CD4-positive, alpha-beta T cell (primary cell): ENCODE measurements around the gene ATP1A4. TPM values are rescaled to one million over a fixed set of nuclear protein-coding genes. Genes with fewer than 3 reads are reported as not detected.

Source experiments
- ATAC-seq: fragments of 200-7000 bp; cut with Tn5 transposase; one replicate; pipeline ENCODE4 v1.10.0; 2022; ENCODE audit warnings: mild to moderate bottlenecking; ENCODE audit not compliant: poor library complexity
- CTCF ChIA-PET: fragments of 350-600 bp; sonication (Branson Sonifier 250); formaldehyde crosslinking; loops from one replicate; lab custom pipeline; 2021; ENCODE audit warnings: antibody characterized with exemption, inconsistent platforms; lab: Charles Lee
- POLR2A ChIA-PET: fragments of 350-600 bp; sonication (Branson Sonifier 250); formaldehyde crosslinking; loops from one replicate; lab custom pipeline; 2021; ENCODE audit warnings: antibody characterized with exemption, inconsistent platforms; lab: Charles Lee
- DNase-seq, 14 experiments: peaks; one replicate each; pipeline ENCODE4 v3.0.0-alpha.2; 2013 to 2020; ENCODE audit warnings: mixed read lengths in 2 of 14
- H3K27ac ChIP-seq, 2 donors: one replicate each; pipeline versions ENCODE4 v1.5.1 to v1.7.0; 2013; ENCODE audit warnings: low read length in 2 of 2, low read depth in 1 of 2, mild to moderate bottlenecking in 1 of 2
- H3K27me3 ChIP-seq, 2 experiments: 1 replicate in 1 of 2; 2 replicates in 1 of 2; pipeline versions ENCODE4 v1.6.1 to v1.7.0; 2013; ENCODE audit warnings: low read length in 2 of 2, control low read depth in 1 of 2, mild to moderate bottlenecking in 1 of 2, moderate library complexity in 1 of 2; ENCODE audit not compliant: insufficient read depth in 2 of 2, control insufficient read depth in 1 of 2
- H3K36me3 ChIP-seq: one replicate; pipeline ENCODE4 v1.6.1; 2013; ENCODE audit warnings: low read length, control low read depth; ENCODE audit not compliant: insufficient read depth
- H3K4me1 ChIP-seq: one replicate; pipeline ENCODE4 v1.6.1; 2013; ENCODE audit warnings: low read length, control low read depth; ENCODE audit not compliant: insufficient read depth
- H3K4me3 ChIP-seq: one replicate; pipeline ENCODE4 v1.5.1; 2013; ENCODE audit warnings: mild to moderate bottlenecking, low read length, moderate library complexity
- H3K9me3 ChIP-seq, 2 experiments: 1 replicate in 1 of 2; 2 replicates in 1 of 2; pipeline versions ENCODE4 v1.6.1 to v1.7.0; 2013; ENCODE audit warnings: low read length in 2 of 2, mild to moderate bottlenecking in 2 of 2, control low read depth in 1 of 2, moderate library complexity in 1 of 2; ENCODE audit not compliant: control insufficient read depth in 1 of 2, insufficient read depth in 1 of 2
- H3K27ac Mint-ChIP-seq: one replicate; pipeline ENCODE4 v1.8.0; 2020; ENCODE audit warnings: mixed read lengths
- H3K27me3 Mint-ChIP-seq: one replicate; pipeline ENCODE4 v1.8.0; 2021; ENCODE audit warnings: mixed read lengths
- H3K36me3 Mint-ChIP-seq: one replicate; pipeline ENCODE4 v1.8.0; 2021; ENCODE audit warnings: low read depth, mixed read lengths
- H3K4me1 Mint-ChIP-seq: one replicate; pipeline ENCODE4 v1.8.0; 2021; ENCODE audit warnings: low read depth, mixed read lengths
- H3K4me3 Mint-ChIP-seq: one replicate; pipeline ENCODE4 v1.8.0; 2020; ENCODE audit warnings: mild to moderate bottlenecking, mixed read lengths
- H3K9me3 Mint-ChIP-seq: one replicate; pipeline ENCODE4 v1.8.0; 2020; ENCODE audit warnings: mixed read lengths
- CTCF ChIP-seq: fragments of 200-600 bp; IDR thresholded peaks from one replicate; pipeline ENCODE4 v1.8.0; 2022; ENCODE audit warnings: antibody characterized with exemption, mild to moderate bottlenecking
- intact Hi-C, 2 experiments: fragments of 100-400 bp; cut with DNase I in 1 of 2; cut with micrococcal nuclease in 1 of 2; formaldehyde crosslinking; loops; one replicate each; pipeline versions ENCODE4 v1.15.1 to v1.9.0; 2023 to 2025; cut with DNase I, micrococcal nuclease
- total RNA-seq, 174 experiments: library from RNA in 2 of 174; stranded (reverse) in 2 of 174; gene quantifications; one replicate each; pipeline ENCODE4 v1.2.3 and lab custom pipeline; 2021 to 2026

Gene ATP1A4
- total RNA-seq, 2 experiments from 2014 or later = 0.22 TPM; not detected in 1

- ChIA-PET POLR2A (no interaction called here), CTCF (no interaction called here)
- Mint-ChIP-seq H3K4me1 (no peaks in the 10 kb centered on the region), H3K36me3 (no peaks in the 10 kb centered on the region), H3K4me3 (no peak overlapping the region), H3K27me3 (peaks cover 5% of the 10 kb centered on the region), H3K27ac (no peak overlapping the region), H3K9me3 (no peaks in the 10 kb centered on the region)
- Histone ChIP-seq H3K9me3 (no peaks in the 10 kb centered on the region), H3K27me3 (no peaks in the 10 kb centered on the region), H3K27ac (no peak overlapping the region), H3K4me3 (no peak overlapping the region), H3K36me3 (no peaks in the 10 kb centered on the region), H3K4me1 (no peaks in the 10 kb centered on the region)
- DNase-seq = no peak
- no peak for TF ChIP-seq CTCF
- intact Hi-C loops = no loop called here
- no peak for ATAC-seq
Observed at GRCh38 chr1:160158534-160158933, 7.1 kb downstream of the ATP1A4 start.

- Mint-ChIP-seq H3K4me3 (no peak overlapping the region), H3K36me3 (no peaks in the 10 kb centered on the region), H3K9me3 (no peaks in the 10 kb centered on the region), H3K27me3 (peaks cover 16% of the 10 kb centered on the region), H3K27ac (no peak overlapping the region), H3K4me1 (no peaks in the 10 kb centered on the region)
- no peaks in the 10 kb centered on the region for H3K27me3 ChIP-seq
- no peak overlapping the region for H3K4me3 ChIP-seq
- intact Hi-C loops = no loop called here
- no peaks in the 10 kb centered on the region for H3K4me1 ChIP-seq
- CTCF ChIA-PET = no interaction called here
- H3K27ac ChIP-seq = no peak overlapping the region
- POLR2A ChIA-PET = no interaction called here
- ATAC-seq (no peak), DNase-seq (no peak)
- H3K9me3 ChIP-seq = no peaks in the 10 kb centered on the region
- no peaks in the 10 kb centered on the region for H3K36me3 ChIP-seq
- no peak for TF ChIP-seq CTCF
Observed at GRCh38 chr1:160159846-160160245, 8.4 kb downstream of the ATP1A4 start.

- H3K4me1 ChIP-seq = no peaks in the 10 kb centered on the region
- H3K36me3 ChIP-seq = no peaks in the 10 kb centered on the region
- H3K9me3 ChIP-seq = no peaks in the 10 kb centered on the region
- Mint-ChIP-seq H3K27ac (no peak overlapping the region), H3K27me3 (peaks cover 18% of the 10 kb centered on the region), H3K4me3 (no peak overlapping the region), H3K9me3 (no peaks in the 10 kb centered on the region), H3K4me1 (no peaks in the 10 kb centered on the region), H3K36me3 (no peaks in the 10 kb centered on the region)
- intact Hi-C loops = no loop called here
- no peak overlapping the region for H3K4me3 ChIP-seq
- H3K27ac ChIP-seq = no peak overlapping the region
- CTCF ChIA-PET = no interaction called here
- POLR2A ChIA-PET = no interaction called here
- DNase-seq = no peak
- no peaks in the 10 kb centered on the region for H3K27me3 ChIP-seq
- no peak for TF ChIP-seq CTCF
- ATAC-seq = no peak
Observed at GRCh38 chr1:160161965-160162705, 10.7 kb downstream of the ATP1A4 start.
